Bronchial epithelial cell (primary cell): ENCODE measurements around the gene RXRG. TPM values are rescaled to one million over a fixed set of nuclear protein-coding genes. Genes with fewer than 3 reads are reported as not detected.

Experiments
- DNase-seq: peaks from one replicate; pipeline ENCODE4 v3.0.0-alpha.2; 2010; ENCODE audit warnings: low read depth
- FAIRE-seq: peaks from 2 replicates; lab custom pipeline; 2011; peaks lifted over from hg19 to GRCh38; lab: Jason Lieb, UNC
- H3K27me3 ChIP-seq: 2 replicates; pipeline ENCODE4 v1.5.1; 2011; ENCODE audit warnings: low read length; ENCODE audit not compliant: control insufficient read depth, insufficient read depth
- H3K36me3 ChIP-seq: 2 replicates; pipeline ENCODE4 v1.5.1; 2011; ENCODE audit warnings: low read length; ENCODE audit not compliant: control insufficient read depth, insufficient read depth
- H3K4me3 ChIP-seq: 2 replicates; pipeline ENCODE4 v1.5.1; 2011; ENCODE audit warnings: mild to moderate bottlenecking, low read depth, low read length, control low read depth
- total RNA-seq: library from RNA; depleted of rRNA; stranded (reverse); fragments of >200 nt; gene quantifications from 2 replicates; pipeline ENCODE4 v1.2.1, GENCODE V29; 2014
- TF ChIP-seq, protein P1 (sequence below): IDR thresholded peaks from 2 replicates; pipeline ENCODE4 v1.5.1; 2011; ENCODE audit warnings: mild to moderate bottlenecking, moderate library complexity, low read length, control low read depth, inconsistent platforms; ENCODE audit not compliant: insufficient read depth, severe bottlenecking

Gene RXRG
- total RNA-seq, 1 donor from 2014 or later = not detected

DNA sequence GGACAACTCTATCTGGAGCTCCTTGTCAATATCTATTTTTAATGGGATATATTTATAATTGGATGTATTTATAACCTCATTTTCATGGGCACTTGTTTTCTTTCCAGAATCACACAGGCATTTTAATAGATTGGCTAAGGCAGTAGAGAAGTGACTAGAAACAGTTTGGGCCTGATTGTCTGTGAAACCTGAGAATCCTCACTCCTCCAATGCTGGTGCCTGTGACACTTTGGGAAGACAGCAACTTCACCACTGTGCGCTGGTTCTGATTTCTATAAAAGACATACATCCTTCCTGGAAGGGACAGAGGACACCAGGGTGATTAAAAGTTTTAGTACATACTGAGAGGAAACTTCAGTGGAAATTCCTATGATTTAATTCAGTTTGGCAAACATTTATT is 39.6 kb upstream of the RXRG start:
- TF ChIP-seq, protein P1, sequence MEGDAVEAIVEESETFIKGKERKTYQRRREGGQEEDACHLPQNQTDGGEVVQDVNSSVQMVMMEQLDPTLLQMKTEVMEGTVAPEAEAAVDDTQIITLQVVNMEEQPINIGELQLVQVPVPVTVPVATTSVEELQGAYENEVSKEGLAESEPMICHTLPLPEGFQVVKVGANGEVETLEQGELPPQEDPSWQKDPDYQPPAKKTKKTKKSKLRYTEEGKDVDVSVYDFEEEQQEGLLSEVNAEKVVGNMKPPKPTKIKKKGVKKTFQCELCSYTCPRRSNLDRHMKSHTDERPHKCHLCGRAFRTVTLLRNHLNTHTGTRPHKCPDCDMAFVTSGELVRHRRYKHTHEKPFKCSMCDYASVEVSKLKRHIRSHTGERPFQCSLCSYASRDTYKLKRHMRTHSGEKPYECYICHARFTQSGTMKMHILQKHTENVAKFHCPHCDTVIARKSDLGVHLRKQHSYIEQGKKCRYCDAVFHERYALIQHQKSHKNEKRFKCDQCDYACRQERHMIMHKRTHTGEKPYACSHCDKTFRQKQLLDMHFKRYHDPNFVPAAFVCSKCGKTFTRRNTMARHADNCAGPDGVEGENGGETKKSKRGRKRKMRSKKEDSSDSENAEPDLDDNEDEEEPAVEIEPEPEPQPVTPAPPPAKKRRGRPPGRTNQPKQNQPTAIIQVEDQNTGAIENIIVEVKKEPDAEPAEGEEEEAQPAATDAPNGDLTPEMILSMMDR = no peak
- no peak for FAIRE-seq
- no peaks in the 10 kb centered on the region for H3K36me3 ChIP-seq
- H3K4me3 ChIP-seq = no peak overlapping the region
- no peak for DNase-seq
- peaks cover 13% of the 10 kb centered on the region for H3K27me3 ChIP-seq

- no peak overlapping the region for H3K4me3 ChIP-seq
- no peaks in the 10 kb centered on the region for H3K36me3 ChIP-seq
- TF ChIP-seq, protein P1 = no peak
- FAIRE-seq (no peak), DNase-seq (no peak)
- H3K27me3 ChIP-seq = peaks cover 13% of the 10 kb centered on the region
These were observed 38.5 kb upstream of the RXRG start for GRCh38 chr1:165483412-165483811.

DNA sequence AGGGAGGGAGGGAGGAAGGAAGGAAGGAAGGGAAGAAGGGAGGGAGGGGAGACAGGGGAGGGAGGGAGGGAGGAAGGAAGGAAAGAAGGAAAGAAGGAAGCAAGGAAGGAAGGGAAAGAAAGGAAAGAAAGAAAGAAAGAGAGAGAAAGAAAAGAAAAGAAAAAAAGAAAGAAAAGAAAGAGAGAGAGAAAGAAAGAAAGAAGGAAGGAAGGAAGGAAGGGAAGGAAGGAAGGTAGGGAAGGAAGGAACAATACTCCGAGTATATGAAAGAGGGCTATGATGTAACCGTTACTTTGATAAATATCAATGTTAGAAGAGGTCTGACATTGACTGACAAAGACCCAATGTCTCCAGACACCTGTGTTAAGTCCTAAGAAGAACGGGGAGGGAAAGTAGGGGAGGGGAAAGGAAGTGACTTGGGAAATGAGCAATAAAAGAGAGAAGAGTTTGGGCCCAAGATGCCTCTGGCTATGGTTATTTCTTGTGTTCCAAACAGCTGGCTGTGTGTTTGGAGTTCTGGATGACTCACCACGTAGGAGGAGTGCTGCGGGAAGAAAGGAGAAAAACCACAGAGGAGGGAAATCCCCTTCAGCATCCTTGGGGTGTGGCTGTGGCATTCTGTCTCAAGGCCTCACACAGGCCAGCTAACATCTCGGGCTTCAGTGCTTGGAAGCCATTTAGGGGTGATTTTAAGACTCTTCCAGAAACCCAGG is 37.0 kb upstream of the RXRG start:
- DNase-seq = peak; percentile 96
- Histone ChIP-seq H3K4me3 (no peak overlapping the region), H3K36me3 (no peaks in the 10 kb centered on the region), H3K27me3 (peaks cover 14% of the 10 kb centered on the region)
- FAIRE-seq = peak; percentile 23
- TF ChIP-seq, protein P1 = no peak

DNA sequence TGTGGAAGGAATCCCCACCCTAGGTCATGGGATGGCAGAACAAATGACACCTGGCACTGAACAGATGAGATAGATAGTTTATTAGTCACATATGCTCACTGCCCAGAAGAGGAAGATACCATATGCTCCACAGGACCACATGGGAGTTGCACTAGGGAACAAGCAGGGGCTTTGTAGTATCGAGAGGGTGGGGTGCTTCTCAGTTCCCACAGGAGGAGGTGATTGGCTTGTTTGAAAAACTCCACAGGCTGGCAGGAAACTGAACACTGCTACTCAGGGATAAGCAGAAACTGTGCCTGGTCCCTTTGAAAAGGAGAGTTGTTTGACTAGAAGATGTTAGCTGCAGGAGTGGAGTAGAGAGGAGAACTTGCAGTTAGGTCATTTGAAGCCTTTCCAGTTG is 31.9 kb upstream of the RXRG start:
- FAIRE-seq (no peak), DNase-seq (no peak)
- Histone ChIP-seq H3K4me3 (no peak overlapping the region), H3K36me3 (no peaks in the 10 kb centered on the region), H3K27me3 (peaks cover 5% of the 10 kb centered on the region)
- TF ChIP-seq, protein P1 = no peak

DNA sequence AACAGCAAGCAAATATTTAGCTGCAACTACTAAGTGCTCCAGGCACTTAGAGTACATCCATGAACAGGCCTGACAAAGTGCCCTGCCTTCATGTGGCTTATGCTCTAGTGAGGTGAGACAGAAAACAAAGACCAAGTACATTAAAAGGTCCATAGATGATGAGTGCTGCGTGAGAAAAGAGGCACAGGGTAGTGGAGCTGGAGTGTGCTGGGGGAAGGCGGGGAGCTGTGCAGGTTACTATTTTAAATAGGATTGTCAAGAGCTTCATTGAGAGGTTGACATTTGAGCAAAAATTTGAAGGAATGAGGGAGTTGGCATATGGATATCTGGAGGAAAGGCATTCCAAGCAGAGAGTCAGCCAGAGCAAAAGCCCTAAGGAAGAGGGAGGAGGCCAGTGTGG is 29.3 kb upstream of the RXRG start:
- no peak for FAIRE-seq

More for the DNA sequence above, 29.3 kb upstream of the RXRG start:
- TF ChIP-seq, protein P1 = no peak
- no peak for DNase-seq
- H3K4me3 ChIP-seq = no peak overlapping the region
- H3K36me3 ChIP-seq = no peaks in the 10 kb centered on the region
- peaks cover 5% of the 10 kb centered on the region for H3K27me3 ChIP-seq
